ENCODE measurements around the gene LRRC4. TPM values are rescaled to one million over a fixed set of nuclear protein-coding genes. Genes with fewer than 3 reads are reported as not detected.

LRRC4 gene
- total RNA-seq, 1 donor from 2014 or later = 0.43 TPM

DNA sequence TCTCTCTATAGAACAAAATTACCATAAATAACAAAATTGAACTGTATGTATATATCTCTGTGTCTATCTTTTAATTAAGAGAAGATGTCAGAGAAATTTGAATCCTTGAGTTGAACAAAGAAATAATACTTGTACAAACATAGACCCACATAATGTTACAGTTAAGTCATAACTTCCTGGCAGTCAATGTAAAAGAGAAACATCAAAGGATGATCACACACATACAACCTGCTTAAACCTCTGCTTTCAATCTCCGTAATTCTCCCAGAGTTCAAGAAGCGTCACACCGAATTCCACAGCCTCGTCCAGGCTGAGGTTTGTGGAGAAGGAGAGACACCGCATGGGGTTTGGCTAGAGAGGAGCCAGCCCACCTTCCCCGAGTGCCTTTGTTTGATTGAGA, 40.1 kb upstream of the LRRC4 start:
- Histone ChIP-seq H3K27ac (no peak overlapping the region), H3K4me1 (no peaks in the 10 kb centered on the region), H3K36me3 (peaks cover 13 to 16% of the 10 kb centered on the region in 2 donors), H3K4me3 (no peak overlapping the region), H3K9me3 (no peaks in the 10 kb centered on the region), H3K27me3 (no peaks in the 10 kb centered on the region)
- DNase-seq (ENCODE audit: low spot score in 2 of 2) = no peak
- intact Hi-C loops (cut with DNase I) = no loop called here
- no peak for TF ChIP-seq CTCF (IDR thresholded peaks at IDR 0.05)

DNA sequence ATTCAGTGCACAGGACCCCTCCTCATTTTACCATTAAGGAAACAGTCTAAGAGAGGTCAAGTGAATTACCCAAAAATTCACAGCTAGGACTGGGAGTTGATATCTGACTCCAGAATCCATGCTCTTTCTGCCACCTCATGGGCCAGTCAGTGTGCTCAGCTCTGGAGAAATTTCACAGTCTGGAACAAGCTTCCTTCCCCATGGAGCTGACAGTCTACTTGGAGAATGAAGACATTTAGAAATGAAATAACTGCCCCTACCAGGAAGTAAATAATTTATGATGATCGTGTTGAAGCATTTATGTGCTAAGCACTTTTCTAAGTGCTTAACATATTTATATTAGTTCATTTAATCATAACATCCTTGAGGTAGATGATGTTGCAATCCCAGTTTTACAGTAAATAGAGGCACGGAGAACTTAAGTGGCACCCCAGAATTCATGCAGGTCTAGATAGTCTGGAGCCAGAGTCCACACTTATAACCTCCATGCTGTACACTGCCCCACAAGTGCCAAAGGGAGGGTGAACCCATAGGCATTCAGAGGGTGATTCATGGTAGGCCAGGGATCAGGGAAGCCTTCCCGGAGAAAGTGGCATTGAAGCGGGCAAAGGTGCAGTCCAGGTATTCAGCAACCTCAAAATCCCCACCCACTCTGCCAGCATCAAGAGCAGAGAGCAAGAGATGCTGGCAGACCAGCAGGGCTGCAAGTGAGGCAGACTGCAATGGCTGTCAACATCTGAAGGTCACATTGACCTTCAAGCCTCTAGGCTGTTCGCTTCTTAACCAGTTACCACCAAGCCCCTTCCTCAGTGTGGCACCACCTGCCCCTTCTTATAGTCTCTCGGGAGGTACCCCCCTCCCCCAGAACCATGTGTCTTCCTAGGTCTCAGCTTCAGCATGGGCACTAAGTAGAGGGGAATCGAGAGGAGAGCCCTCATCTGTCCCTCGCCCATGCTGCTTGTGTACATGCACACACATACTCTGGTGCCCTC, 38.4 kb upstream of the LRRC4 start:
- Histone ChIP-seq H3K4me3 (no peak overlapping the region), H3K4me1 (no peaks in the 10 kb centered on the region), H3K27ac (no peak overlapping the region), H3K36me3 (peaks cover 5 to 8% of the 10 kb centered on the region in 2 donors), H3K27me3 (no peaks in the 10 kb centered on the region), H3K9me3 (no peaks in the 10 kb centered on the region)
- intact Hi-C loops (cut with DNase I) = no loop called here
- TF ChIP-seq CTCF (IDR thresholded peaks at IDR 0.05) = no peak
- no peak for DNase-seq (ENCODE audit: low spot score in 2 of 2)

GRCh38 chr7:128068785-128069184, 37.5 kb upstream of the LRRC4 start:
- no peaks in the 10 kb centered on the region for H3K4me1 ChIP-seq
- H3K36me3 ChIP-seq = no peaks in the 10 kb centered on the region
- intact Hi-C loops (cut with DNase I) = no loop called here
- no peaks in the 10 kb centered on the region for H3K9me3 ChIP-seq
- TF ChIP-seq CTCF (IDR thresholded peaks at IDR 0.05) = no peak
- H3K27ac ChIP-seq = no peak overlapping the region
- no peaks in the 10 kb centered on the region for H3K27me3 ChIP-seq
- DNase-seq (ENCODE audit: low spot score in 2 of 2) = no peak
- no peak overlapping the region for H3K4me3 ChIP-seq

GRCh38 chr7:128067983-128068382, 36.7 kb upstream of the LRRC4 start:
- H3K27ac ChIP-seq = no peak overlapping the region
- no peaks in the 10 kb centered on the region for H3K9me3 ChIP-seq
- DNase-seq (ENCODE audit: low spot score in 2 of 2) = no peak
- no peak for TF ChIP-seq CTCF (IDR thresholded peaks at IDR 0.05)
- H3K4me1 ChIP-seq = no peaks in the 10 kb centered on the region
- no peak overlapping the region for H3K4me3 ChIP-seq
- H3K36me3 ChIP-seq = no peaks in the 10 kb centered on the region
- H3K27me3 ChIP-seq = no peaks in the 10 kb centered on the region
- intact Hi-C loops (cut with DNase I) = no loop called here

- DNase-seq (ENCODE audit: low spot score in 2 of 2) = no peak
- no peaks in the 10 kb centered on the region for H3K27me3 ChIP-seq
- H3K4me1 ChIP-seq = no peaks in the 10 kb centered on the region
- intact Hi-C loops (cut with DNase I) = no loop called here
- H3K9me3 ChIP-seq = no peaks in the 10 kb centered on the region
- H3K4me3 ChIP-seq = no peak overlapping the region
- H3K36me3 ChIP-seq = no peaks in the 10 kb centered on the region
- TF ChIP-seq CTCF (IDR thresholded peaks at IDR 0.05) = no peak
- H3K27ac ChIP-seq = no peak overlapping the region
These were observed 35.6 kb upstream of the LRRC4 start for GRCh38 chr7:128066858-128067257.
